NCI-H2171 (cell line): ENCODE results near the gene BCR.

Experiments used
- DNase-seq: peaks from one replicate; lab custom pipeline; 2025; lab: John Stamatoyannopoulos, UW

The BCR gene

DNA sequence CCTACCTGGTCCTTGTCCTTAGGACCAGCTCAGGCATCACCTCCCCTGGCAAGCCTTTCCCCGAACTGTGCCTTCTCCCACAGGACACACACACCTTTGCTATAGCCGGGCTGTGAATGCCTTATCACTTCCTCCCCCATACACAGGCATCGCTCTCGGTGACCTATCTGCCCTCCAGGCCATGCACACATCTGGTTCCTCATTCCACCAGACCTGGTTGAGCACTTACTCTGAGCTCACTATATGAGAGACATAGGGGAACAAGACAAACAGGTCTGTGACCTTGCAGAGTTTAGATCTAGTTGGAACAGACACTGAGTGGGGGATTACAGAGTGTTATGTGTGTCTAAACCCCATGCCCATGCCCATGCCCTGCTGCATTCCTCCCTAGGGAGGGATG is 3.1 kb upstream of the BCR start:
- no peak for DNase-seq

DNA sequence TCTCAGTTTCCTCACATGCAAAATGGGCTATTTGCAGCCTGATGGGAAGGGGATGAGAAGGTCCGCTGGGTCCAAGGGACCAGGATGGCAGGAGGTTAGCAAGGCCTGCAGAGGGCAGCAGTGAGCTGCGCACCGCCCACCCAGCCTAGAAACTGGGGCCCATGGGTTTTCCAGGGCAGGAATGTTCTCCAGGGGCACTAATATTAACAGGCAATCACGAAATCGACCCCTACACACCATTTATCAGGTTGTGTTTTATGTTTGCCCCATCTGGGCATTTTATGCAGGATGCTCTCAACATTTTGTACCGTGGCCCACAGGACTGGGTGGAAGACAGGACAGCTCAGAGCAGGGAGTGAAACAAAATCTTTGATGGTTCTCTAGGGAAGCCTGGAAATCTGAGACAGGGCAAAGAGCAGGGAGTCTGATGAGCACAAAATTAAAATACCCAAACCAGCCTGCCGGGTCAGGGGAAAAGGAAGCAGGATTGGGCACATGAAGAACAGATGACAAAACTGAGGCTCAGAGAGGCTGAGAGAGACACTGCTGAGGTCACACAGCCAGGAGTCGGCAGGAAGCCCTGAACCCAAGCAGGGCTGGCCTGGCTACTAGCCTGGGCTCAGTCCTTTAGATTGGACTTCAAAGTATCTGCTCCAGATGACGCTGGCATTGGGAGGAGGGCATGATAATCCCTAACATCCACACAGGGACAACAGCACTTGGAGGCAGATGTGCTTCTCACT is 1.6 kb upstream of the BCR start:
- peak; percentile 37 for DNase-seq

DNA sequence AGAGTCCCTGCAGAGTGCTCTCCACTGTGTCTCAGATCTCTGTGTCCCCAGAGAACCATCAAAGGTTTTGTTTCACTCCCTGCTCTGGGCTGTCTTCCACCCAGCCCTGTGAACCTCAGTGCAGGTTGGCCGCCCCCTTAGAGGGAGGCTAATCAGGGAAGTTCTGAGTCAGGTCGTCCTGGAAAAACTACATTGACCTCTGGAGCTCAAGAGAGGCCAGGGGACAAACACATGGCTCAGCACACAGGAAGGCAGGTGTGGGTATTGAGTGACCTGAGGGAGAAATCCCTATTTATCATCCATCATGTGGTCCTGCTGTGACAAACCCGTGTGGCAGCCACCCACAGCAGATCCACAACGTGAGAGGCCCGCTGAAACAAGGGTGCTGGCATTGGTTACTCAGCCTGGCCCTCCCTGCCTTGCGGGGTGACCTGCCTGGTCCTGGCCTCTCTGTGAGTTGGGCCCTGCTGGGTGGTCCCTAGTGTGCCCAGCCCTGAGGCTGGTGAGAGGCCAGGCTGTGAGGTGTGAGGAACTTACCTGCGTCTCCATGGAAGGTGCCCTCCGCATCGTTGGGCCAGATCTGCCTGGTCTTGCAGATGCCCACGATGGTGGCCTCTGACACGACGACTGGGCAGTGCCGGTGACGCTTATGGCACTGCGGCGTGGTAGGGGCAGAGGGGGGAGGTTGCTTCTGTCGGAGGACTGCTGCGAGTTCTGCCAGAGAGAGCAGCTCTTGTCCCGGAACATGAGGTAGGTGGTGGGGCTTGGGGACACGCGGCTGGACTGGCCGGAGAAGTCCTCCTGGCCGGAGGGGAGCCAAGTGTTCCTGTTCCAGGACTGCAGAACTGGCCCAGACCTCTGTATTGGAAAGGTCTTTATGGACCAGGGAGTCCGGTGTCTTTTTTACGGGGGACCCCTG is 669 bp upstream of the BCR start:
- peak; percentile 15 for DNase-seq

DNA sequence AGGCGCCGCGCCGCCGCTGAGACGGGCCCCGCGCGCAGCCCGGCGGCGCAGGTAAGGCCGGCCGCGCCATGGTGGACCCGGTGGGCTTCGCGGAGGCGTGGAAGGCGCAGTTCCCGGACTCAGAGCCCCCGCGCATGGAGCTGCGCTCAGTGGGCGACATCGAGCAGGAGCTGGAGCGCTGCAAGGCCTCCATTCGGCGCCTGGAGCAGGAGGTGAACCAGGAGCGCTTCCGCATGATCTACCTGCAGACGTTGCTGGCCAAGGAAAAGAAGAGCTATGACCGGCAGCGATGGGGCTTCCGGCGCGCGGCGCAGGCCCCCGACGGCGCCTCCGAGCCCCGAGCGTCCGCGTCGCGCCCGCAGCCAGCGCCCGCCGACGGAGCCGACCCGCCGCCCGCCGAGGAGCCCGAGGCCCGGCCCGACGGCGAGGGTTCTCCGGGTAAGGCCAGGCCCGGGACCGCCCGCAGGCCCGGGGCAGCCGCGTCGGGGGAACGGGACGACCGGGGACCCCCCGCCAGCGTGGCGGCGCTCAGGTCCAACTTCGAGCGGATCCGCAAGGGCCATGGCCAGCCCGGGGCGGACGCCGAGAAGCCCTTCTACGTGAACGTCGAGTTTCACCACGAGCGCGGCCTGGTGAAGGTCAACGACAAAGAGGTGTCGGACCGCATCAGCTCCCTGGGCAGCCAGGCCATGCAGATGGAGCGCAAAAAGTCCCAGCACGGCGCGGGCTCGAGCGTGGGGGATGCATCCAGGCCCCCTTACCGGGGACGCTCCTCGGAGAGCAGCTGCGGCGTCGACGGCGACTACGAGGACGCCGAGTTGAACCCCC is 798 bp downstream of the BCR start:
- no peak for DNase-seq

DNA sequence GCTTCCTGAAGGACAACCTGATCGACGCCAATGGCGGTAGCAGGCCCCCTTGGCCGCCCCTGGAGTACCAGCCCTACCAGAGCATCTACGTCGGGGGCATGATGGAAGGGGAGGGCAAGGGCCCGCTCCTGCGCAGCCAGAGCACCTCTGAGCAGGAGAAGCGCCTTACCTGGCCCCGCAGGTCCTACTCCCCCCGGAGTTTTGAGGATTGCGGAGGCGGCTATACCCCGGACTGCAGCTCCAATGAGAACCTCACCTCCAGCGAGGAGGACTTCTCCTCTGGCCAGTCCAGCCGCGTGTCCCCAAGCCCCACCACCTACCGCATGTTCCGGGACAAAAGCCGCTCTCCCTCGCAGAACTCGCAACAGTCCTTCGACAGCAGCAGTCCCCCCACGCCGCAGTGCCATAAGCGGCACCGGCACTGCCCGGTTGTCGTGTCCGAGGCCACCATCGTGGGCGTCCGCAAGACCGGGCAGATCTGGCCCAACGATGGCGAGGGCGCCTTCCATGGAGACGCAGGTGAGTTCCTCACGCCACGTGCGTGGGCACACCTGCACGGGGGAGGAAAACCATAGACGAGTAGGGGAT is 1.5 kb downstream of the BCR start:
- DNase-seq: no peak

DNA sequence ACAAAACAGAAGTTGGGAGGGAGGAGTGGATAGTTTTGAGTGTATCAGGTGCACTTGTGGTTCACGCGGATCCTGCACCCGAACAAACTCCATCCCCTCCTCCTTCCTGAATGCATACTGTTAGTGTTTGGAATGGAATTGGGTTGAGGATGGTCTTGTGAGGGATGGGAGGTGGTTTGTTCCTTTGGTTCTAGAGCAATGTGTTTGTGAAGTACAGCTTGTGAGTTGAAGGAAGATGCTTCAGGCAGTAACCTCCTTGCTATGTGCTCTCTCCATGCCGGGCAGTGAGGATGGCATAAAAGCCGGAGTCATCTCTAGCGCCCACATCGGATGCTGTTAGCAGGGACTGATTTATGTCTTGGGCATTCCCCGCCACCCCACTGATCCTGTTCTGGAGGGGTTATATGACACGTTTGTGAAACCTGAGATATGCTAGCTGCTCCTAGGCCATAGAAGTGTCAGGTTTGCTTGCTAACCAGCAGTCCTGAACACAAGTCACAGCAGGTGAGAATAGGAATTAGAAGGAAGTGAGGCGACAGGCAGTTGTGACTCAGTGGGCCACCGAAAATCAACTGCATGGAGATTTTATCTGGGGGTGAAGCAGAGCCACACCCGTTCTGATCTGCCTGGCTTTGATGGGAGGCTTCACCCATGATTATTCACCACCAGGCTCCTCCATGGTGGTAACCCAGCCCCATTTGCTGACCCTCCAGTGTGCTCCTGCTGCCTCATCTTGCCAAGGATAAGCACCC is 2.2 kb downstream of the BCR start:
- peak; percentile 43 for DNase-seq

DNA sequence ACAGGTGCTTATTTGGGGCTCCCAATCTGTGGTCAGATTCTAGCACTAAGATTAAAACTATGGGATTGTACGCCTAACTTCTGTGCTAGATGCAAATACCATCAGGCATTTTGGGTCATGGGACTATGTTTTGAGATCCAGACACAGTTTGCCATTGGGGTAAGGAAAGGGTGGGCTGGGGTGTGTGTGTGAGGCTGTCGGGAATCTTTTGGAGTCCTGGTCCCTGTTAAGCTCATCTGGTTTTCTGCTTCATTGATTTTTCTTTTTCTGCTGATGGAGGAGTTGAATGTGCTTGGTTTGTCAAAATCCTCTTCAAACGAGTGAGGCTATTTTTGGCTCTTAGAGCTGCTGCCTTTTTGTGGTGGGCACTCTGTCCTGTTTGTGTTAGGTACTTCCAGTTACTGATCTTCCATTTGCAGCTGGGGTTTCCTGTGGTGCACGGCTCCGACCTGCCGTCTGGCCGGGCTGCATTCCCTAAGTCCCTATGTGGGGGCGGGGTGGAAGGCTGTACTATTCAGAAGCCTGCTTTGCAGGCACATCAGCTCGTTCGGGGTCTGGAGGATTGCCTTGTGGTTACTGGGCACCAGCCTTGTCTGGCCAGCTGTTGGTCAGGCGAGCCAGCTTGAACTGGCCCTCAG is 2.9 kb downstream of the BCR start:
- DNase-seq: peak; percentile 19

DNA sequence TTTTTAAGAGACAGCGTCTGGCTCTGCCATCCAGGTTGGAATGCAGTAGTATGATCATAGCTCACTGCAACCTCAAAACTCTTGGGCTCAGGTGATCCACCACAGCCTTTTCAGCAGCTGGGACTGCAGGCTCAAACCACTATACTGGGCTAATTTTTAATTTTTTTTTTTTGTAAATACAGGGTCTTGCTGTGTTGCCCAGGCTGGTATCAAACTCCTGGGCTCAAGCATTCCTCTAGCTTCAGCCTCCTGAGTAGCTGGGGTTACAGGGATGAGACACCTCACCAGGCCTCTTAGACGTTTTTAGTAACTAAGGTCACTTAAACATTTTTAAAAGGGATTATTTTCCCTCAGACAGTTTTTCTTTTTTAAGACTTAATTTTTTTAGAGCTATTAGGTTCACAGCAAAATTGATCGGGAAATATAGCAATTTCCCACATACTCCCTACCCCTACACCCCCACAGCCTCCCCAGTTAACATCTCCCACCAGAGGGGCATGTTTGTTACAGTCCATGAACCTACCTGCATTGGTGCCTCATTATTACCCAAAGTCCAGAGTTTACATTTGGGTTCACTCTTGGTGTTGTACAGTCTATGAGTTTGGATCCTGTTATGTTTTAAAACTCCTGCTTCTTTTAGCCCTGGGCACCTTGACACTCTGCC is 3.9 kb downstream of the BCR start:
- DNase-seq: no peak

DNA sequence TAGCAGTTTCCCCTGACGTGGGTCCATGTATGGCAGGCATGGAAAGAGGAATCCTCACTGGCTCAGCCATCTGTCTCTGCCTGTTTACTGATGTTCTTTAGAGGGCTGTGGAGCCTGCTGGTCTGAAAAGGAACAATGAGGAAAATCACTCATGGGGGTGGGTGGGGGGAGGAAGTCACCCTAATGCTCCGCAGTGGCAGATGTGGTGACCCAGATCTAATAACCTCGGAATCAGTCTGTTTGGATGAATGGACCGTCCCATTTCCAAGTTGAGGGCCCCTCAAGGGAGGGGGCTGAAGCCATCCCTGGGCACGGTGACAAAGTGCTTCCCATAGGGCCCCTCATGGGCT is 4.4 kb downstream of the BCR start:
- peak; percentile 82 for DNase-seq

DNA sequence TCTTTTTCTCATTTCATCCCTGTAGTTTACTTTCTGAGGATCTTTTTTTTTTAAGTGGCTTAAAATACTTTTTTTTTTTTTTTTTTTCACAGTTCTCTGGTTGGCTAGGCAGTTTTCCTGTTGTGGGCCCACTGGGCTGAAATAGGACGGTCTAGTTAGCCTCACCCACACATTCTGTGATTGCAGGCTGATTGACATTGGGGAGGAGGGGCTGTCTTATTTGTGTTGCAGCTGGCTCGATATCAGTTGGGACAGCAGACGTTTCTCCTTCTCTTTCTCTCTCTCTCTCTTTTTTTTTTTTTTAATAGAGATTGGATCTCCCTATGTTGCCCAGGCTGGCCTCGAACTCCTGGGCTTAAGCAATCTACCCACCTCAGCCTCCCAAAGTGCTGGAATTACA is 6.9 kb downstream of the BCR start:
- DNase-seq: no peak

DNA sequence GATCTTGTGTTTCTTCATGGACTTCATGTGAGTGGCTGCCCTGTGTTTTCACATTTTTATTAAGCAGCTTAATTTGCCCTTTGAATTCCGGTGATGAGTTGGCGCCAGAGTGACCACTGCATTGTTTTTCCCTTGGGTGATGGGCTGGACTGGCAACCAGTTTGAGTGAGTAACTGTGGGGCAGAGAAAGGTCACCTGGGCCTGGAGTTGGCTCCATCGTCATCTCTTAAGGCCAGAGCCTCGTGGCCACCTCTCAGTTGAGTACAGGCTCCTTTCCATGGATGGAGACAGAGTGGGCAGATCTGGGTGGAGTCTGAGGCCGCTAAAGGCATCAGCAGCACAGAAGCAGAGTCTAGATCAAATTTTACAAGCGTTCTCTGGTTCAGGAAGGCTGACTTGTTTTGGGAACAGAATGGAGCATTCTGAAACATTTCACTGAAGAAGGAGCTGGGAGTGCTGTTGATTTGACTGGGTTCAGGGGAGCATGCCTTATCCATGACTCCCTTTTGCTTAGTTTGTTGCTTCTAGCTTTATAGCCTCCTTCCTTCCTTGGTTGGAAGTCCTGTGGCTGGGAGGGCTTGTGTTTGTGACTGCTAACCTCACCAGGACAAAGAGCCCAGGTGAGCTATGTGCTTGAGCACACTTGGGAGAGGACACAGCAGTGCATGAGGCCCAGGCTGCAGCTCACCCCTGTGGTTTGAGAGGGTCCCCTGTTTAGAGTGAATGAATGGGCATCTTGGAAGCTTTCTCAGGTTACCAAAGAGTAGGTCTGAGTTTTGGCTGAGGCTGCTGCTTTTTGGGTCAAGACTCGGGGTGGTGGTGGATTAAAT is 7.8 kb downstream of the BCR start:
- DNase-seq: no peak

DNA sequence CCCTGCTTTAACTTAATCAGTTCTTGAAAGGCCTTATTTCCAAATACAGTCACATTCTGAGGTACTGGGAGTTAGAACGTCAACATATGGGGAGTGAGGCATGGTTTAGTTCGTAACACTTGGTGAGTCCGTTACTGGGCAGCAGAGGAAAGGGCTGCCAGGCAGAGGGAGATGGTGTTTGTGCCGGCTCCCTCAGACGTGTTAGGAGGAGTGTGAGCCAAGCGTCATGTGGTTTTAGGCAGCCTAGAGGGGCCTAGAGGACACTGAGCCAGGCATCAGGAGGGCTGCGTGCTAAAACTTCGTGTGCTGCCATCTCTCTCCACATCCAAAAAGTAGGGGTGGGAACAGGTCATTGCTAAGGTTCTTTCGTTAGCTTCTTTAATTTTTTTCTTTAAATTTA is 10.2 kb downstream of the BCR start:
- no peak for DNase-seq

DNA sequence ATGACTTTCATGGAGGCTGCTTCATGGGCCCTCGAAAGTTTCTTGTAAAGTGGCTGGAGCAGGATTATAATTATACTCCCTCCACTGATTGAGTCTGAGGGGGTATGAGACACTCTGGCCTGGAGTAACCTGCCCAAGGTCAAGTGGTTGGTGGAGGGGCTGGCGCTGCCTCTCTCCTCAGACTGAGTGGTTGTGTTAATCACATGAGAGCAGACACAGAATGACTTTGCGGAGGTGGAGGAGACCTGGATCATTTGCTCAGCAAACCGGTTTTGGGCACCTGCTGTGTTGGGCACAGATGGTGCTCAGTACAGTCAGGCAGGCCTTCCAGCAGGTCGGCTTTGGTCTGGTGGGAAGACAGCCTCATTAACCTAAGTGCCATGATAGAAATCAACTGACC is 11.8 kb downstream of the BCR start:
- peak; percentile 33 for DNase-seq

DNA sequence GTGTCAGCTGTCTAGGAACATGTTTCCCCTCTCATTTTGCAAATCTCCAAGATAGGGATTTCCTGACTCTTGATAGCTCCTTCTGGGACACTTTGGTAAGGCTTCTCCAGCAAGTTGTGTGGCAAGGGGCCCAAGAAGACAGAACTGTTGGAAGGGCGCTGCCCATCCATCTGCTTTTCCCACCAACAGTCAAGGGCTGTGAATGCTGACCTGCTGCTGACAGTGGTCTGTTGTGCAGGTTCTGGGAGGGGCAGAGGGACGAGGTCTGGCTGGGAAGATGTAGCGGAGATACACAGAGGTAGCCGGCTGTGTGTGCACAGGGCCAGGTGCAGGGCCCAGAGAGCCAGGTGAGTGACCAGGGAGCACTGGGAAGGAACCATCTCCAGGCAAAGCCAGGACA is 12.2 kb downstream of the BCR start:
- no peak for DNase-seq

DNA sequence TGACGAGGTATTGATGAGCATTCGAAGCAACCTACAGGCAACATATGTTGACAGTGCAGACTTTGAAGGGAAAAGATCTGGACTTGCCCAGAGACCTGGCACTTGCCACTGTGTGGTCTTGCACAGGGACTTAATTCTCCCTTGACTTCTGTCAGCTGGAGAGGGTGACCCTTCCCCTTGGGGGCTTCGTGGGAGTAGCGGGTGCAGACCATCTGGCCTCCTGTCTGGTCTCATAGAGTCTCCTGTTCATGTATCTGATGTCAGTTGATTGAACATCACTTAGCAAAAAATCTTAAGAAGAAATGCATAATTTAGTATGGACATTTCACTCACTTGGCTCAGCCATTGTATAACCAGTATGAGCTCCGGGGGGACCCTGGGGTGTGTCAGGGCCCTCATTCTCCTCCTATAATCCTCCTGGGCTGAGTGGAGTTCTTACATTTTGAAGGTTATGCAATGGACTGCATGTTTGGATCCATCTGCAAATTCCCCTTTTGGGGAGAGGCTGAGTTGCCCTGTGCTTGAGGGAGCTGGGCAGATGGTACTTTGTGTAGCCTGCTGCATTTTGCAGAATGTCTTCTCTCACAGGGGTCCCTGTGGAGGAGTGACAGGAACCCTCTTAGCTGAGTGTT is 13.0 kb downstream of the BCR start:
- DNase-seq: no peak

DNA sequence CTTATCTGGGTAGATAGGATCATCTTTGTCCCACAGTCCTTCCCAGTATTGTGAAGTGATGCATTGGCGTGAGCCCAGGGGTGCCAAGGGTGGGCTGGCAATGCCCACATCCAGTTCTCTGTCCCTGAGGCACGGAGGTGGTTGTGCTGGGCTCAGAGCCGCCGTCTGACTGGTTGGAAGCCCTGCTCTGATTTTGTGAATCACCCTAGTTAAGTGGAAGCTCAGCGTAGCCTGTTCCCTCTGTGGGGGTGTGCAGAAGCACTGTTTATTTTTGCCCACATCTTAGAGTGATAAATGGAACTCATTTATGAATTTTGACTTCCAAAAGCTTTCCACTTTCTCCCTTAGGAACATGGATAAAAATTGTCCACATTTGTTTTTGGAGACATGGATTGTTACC is 13.6 kb downstream of the BCR start:
- no peak for DNase-seq

DNA sequence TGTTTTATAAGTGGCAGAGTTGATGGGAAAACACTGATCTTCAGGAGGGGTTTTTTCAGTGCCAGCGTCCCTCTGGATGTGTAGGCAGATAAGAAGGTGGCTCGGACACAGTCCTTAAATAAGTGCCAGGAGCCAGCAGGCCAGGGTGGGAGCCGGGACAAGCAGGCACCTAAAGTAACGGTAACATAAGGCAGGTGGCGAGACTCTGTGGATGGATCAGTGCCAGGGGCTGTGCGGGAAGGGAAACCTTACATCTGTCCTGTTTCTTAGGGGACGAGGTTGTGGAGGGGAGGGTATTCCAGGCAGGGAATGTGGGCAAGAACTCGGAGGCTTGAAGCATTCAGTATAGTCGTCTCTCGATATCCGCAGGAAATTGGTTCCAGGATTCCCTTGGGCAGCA is 15.9 kb downstream of the BCR start:
- peak; percentile 65 for DNase-seq

DNA sequence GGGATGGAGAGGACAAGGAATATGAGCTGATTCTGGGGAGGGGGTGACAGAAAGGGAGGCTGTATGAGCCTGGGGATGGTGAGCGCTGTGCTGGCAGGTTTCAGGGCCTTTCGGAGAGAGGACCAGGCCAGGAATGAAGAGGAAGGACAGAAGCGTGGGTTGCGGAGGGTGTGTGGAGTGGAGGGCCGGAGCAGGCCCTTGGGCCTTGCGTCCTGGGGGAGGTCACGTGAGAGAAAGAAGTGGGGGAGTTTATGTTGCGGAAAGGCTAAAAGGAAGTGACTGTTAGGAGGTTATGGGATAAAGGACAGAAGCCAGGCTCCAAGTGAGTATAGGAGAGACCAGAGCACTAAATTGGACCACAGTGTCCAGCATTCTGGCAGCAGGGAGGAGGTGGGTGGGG is 17.5 kb downstream of the BCR start:
- no peak for DNase-seq

DNA sequence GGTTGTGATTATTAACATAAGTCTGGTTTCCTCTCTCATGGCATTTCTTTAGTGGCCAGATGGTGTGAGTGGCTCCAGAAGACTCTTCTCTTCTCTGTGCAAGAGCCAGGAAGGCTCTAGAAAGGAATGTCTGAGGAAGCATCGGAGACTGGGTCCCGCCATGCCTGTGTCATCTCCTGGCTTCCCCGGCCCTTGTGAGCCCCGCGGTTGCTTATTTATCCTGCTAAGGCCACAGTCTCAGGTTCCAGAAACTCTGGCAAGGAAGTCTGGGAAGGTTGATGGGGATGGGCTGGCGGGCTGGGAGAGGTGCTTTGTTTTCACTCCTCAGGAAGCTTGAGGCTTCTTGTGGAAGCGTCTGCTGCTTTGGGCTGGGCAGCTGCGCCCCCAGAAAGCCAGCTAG is 18.9 kb downstream of the BCR start:
- DNase-seq: no peak
